GM19043 (cell line): ENCODE data around the gene DIP2C.

Experiments
- ATAC-seq: cut with Tn5 transposase; IDR thresholded peaks from one replicate; pipeline ENCODE4 v1.9.1; 2021; ENCODE audit warnings: low read depth; ENCODE audit not compliant: unreplicated experiment

DIP2C gene

DNA sequence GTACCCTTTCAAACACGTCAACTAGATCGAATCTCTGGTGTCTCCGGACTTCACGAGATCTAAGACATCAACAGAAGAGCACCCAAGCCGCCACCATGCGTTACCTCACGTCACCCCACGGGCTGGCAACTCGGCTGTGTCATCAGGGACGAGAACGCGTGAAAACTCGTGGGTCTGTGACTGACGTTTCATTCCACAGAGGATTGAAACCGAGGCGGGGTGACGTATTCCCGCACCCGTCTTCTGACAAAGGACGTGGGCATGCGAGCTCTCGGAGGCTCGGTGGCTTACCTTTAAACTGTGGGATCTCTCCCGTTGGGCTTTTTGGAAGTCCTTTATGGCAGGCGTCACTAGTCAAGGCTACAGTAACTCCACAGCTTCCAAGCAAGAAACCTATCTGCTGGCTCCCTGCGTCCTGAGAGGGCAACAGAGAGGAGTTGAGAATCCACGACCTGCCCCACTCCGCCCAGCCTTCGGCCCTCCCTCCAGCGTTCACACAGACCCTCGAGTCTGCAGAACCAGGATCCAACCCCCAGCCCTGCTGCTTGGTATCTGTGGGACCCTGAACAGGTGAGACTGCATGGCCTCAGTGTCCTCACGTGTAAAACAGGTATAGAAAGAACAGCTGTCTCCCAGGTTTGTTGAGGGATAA is 298.9 kb downstream of the DIP2C start:
- ATAC-seq: no peak

GRCh38 chr10:389836-390448 is 299.5 kb downstream of the DIP2C start:
- no peak for ATAC-seq

DNA sequence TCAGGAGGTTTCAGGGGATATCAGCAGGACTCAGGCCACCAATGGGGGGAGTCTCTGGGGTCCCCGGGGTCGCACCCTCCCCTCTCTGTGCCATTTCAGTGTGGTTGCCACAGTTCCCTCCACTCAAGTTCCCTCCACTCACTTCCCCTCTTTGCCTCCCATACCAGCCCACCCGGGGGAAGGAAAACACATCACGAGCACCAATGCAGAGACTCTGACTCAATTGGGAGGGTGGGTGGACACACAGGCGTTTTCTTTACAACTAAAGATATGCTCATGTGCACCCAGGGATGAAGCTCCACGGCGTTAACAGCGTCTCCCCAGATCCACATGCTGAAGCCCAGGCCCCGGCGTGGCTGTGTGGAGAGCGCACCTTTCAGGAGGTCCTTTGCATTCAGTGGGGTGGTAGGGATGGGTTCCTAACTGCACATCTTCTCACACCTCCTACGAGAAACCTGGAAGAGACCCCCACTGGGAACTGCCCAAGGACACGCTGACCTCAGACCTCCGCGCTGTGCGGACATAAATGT is 300.1 kb downstream of the DIP2C start:
- no peak for ATAC-seq

GRCh38 chr10:388661-389045 is 300.8 kb downstream of the DIP2C start:
- ATAC-seq: no peak

- no peak for ATAC-seq
Observed at GRCh38 chr10:387909-388660, 301.4 kb downstream of the DIP2C start.

GRCh38 chr10:387593-387891 is 301.9 kb downstream of the DIP2C start:
- no peak for ATAC-seq

- ATAC-seq: no peak
Observed at GRCh38 chr10:386771-387592, 302.5 kb downstream of the DIP2C start.

GRCh38 chr10:385571-386300 is 303.7 kb downstream of the DIP2C start:
- ATAC-seq: no peak

- ATAC-seq: no peak
Observed at GRCh38 chr10:384538-385305, 304.7 kb downstream of the DIP2C start.

DNA sequence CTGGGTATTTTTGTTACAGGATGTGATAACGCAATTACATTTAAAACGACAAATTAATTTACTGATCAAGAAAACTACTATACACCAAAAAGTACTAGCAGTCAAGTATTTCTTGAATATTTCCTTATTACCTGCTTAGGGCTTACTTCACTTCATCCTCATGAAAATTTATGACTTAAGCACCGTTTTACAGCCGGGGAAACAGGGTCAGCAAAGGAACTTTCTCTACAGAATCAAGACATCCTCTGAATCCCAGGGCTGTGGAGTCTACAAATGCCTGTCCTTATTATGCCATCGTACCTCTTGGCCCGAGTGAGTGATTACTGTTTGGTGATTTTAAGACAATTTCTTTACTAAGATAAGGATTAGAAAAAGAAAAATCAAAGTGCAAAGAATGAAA is 305.9 kb downstream of the DIP2C start:
- ATAC-seq: no peak

DNA sequence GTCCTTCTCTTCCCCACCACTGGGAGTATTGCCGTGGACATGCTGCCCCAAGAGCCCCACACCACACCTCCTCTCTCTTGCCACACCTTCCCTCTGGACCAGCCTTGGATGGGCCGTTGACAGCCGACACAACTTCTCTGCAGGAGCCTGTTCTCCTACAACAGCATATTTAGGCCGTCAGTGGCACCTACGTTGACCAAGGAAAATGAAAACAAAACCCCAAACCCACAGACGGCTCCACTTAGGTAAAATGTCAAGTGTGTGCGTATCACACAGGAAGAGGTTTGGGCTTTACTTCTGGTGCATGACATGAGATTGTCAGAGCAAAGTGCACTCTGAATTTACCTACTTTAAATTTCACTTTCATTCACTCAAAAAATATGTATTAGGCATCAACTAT is 307.7 kb downstream of the DIP2C start:
- ATAC-seq: no peak

GRCh38 chr10:381346-381745 is 308.1 kb downstream of the DIP2C start:
- ATAC-seq: no peak

GRCh38 chr10:380313-380940 is 309.0 kb downstream of the DIP2C start:
- ATAC-seq: no peak

- ATAC-seq: no peak
Observed at GRCh38 chr10:378930-379704, 310.4 kb downstream of the DIP2C start.

- no peak for ATAC-seq
Observed at GRCh38 chr10:378230-378929, 311.1 kb downstream of the DIP2C start.

GRCh38 chr10:377228-377627 is 312.2 kb downstream of the DIP2C start:
- no peak for ATAC-seq

- no peak for ATAC-seq
Observed at GRCh38 chr10:375815-376505, 313.5 kb downstream of the DIP2C start.
